ENCODE results near the gene ZNF467.

Gene ZNF467

DNA sequence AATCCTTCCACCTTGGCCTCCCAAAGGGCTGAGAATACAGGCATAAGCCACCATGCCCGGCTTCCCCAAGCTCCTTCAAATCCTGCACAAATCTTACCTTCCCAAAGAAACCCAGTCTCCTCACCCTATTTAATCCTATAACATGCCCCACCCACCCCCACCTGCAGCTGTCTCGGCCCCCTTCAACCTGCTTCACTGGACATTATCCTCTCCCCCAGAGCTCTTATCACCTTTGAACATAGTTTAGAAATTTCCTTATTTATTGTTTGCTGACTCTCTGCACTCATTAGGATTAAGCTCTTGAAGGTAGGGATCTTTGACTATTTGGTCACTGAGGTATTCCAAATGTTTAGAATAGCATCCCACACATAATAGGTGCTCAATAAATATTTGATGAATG is 3.5 kb downstream of the ZNF467 start:
- DNase-seq, result no peak

DNA sequence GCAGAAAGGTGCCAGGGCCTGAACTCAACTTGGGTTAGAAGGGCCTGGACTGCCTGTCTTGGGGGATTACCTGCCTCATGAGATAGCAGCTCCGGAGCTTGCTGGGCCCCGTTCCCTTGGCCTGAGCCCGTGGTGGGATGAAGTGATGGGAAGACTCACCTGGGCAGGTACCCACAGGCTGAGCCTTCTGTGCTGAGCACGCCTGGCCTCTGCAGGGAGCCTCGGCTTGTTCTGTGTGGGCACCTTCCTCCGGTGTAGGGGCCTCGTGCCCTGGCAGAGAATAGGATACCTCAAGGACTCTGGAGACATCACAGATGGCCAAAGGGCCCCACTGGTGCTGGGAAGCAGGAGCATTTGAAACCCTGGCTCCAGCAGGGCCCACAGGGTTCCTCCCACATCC is 4.5 kb downstream of the ZNF467 start:
- DNase-seq, result no peak

DNA sequence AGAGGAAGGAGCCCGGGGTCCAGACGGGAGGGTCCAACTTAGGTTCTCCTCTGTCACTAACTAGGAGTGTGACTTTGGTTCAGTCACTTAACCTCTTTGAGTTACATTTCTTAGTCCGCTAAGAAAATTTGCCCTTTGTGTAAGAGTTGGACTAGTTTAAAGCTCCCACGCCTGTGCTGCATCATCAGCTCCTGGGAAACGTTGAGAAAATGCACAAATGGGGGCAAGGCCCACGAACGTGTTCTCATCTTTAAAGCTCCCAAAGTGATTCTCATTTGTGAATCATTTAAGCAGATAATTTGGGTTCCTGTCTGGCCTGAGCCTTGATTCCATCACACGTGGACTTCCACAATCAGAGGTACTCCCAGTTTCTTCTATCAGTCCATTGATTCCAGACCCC is 6.3 kb downstream of the ZNF467 start:
- DNase-seq, result no peak

DNA sequence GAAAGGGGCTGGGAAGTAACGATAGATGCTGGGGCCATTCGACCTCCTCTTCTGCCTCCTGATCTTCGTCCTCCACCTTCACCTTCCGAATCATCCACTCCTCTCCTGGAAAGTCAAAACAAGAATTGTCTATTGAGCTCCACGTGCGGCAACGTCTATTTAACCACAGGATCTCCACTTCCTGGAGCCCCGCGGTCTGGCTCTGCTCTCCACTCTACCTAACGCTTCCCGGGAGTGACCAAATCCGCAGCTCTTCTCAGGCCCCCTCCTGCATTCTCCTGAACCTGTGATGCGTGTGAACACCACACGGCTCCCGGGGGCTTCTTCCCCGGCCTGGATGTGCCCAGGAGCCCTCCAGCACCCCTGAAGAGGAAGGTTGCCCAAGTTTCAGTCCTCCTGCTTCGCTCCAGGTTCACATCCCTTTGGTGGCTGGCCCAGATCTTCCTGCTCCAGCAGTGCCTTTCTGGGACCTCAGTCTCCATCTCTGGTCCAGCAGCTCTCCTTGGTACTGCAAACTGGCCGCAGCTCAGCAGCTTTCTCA is 7.2 kb downstream of the ZNF467 start:
- DNase-seq, result no peak

DNA sequence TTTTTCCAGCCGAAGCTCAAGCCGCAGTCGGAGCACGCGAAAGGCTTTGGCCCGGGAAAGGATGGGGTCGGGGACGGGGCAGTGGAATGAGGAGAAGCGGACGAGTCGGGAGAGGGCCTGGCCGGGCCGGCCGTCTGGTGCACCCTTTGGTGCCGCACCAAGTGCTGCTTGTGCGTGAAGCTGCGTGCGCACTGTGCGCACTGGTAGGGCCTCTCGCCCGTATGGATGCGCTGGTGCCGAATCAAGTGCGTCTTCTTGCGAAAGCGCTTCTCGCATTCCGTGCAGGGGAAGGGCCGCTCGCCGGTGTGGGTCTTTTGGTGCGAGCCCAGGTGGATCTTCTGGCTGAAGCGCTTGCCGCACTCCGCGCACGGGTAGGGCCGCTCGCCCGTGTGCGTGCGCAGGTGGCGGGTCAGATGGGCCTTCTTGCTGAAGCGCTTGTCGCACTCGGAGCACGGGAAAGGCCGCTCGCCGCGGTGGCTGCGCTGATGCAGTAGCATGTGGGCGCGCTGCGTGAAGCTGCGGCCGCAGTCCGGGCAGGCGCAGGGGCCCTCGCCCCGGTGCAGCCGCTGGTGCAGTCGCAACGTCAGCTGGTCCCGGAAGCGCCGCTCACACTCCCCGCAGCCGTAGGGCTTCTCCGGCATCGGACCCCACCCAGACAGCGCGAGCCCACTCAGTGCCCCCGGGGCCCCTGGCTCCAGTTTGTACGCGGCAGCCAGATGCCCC is 7.8 kb downstream of the ZNF467 start:
- DNase-seq, result no peak

DNA sequence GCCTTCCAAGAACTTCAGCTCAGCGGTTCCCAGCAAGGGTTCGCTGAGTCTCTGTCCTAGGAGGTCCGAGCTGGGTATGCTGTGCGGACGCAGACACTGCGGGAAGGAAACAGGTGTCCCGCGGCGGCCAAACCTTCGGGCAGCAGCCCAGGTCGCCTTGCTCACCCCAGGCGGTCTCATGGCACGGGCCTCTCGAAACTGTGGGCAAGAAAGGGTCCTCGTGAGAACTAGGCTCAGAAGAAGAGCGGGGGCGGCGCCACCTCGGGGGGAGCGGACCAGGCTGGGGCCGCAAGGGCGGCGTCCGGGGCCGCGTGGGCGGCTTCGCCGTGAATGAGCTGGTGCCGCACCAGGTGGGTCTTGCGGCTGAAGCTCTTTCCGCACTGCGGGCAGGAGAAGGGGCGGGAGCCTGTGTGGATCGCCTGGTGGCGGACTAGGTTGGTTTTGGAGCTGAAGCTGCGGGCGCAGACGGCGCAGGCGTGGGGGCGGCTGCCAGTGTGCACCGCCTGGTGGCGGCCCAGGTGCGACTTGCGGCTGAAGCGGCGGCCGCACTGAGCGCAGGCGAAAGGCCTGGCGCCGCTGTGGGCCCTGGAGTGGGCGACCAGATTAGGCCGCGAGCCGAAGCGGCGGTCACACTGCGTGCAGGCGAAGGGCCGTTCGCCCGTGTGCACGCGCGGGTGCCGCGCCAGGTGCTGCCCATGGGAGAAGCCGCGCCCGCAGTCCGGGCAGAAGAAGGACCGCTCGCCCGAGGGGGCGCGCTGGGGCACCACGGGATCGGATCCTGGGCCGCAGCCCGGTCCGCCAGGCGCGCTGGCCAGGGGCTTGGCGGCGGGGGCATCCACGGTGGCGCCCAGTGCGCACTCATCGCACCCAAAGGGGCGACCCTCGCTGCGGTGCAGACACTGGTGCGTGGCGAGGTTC is 8.6 kb downstream of the ZNF467 start:
- DNase-seq, result no peak

DNA sequence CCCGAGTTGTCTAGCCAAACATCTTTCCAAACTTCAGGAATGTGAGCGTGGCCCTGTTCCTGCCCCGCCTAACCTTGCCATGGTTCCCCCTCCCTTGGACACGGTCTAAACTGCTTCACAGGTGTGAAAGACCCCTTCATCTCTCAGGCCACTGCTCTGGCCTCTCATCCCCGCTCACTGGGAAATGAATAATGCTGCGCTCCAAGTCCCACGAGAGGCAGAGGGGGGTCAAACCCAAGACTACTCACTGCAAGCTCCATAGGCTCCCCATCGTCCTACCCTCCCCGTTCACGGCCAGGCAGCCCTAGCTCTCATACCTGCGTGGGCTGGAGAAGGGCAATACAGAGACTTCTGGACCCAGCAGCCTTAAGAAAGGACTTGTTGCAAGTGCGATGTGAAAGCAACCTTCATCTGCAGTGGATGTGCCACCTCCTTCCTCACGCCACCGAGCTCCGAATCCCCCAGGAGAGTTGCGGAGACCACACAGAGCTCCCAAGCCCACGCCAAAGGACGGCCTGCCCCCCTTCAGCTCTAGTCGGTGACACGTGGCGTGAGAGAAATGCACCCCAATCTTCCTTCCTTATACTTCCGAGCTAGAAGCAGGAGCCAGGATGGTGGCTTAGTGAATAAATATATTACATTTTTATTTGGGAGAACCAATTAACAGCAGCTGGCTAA is 9.7 kb downstream of the ZNF467 start:
- DNase-seq, result no peak

DNA sequence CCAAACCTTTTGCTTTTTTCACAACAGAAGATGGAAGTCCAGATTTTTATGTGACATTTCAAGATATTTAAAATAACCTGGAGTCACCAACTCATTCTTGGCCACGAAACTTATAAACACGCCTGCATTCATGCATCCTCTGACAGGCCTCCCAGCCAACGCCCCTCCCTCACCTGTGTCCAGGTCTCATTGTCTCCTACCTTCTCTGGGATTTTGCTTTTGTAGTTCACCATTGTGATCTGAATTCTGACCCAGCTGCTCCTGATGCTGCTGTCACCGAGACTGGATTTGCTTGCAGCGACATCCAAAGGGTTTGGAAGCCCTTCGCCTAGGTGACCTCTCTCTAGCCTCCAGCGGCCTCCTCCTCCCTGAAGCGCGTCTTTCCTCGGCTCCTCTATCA is 10.8 kb downstream of the ZNF467 start:
- DNase-seq, result no peak

DNA sequence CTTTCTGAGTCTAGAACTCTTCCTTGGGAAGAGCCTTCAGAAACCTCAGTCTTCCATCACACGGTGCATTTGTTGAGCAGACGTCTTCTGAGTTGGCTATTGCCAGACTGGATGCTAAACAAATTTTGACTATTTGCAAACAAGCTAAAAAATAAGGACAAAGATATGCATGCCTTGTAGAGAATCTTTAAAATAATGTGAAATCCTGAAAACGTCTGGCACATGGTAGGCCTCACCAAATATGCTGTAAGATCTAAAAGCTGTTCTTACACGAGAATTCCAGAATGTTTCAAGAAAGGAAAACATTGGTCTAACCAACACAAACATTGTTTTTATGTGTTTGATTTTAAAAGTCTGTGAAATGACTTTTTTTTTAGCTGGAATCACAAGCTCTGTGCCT is 11.3 kb downstream of the ZNF467 start:
- DNase-seq, result no peak

DNA sequence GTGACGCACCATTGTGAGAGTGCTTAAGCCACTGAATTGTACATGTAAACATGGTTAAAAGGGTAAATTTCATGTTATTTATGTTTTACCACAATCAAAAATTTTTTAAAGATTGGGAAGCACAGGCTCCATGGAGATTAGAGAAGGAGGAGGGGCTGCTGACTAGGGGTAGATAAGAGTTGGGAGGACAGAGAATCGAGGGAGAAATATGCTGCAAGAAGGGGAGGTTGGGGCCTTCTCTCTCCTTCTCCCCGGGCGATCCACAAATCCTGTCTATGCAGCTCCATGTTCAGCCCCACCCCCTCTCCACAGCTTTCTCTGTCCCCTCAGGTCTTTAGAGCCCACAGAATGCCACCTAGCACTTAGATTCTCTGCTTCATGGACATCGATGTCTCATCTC is 12.1 kb downstream of the ZNF467 start:
- no peak for DNase-seq

DNA sequence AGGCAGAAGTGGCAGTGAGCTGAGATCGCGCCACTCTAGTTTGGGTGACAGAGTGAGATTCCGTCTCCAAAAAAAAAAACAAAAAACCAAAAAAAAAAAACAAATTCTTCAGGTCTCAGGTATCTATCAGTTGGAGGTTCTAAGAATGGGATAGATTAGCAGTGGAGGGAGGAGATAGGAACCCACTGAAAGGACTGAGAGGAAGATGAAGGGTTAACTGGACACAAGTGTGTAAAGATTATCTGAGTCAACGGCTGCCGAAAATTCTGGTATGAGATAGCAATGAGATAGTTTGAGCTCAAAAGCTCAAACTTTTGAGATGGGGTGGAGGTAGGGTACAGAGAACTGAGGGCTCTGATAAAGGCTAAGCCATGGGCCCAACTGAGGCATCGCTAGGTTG is 12.8 kb downstream of the ZNF467 start:
- DNase-seq, result no peak

DNA sequence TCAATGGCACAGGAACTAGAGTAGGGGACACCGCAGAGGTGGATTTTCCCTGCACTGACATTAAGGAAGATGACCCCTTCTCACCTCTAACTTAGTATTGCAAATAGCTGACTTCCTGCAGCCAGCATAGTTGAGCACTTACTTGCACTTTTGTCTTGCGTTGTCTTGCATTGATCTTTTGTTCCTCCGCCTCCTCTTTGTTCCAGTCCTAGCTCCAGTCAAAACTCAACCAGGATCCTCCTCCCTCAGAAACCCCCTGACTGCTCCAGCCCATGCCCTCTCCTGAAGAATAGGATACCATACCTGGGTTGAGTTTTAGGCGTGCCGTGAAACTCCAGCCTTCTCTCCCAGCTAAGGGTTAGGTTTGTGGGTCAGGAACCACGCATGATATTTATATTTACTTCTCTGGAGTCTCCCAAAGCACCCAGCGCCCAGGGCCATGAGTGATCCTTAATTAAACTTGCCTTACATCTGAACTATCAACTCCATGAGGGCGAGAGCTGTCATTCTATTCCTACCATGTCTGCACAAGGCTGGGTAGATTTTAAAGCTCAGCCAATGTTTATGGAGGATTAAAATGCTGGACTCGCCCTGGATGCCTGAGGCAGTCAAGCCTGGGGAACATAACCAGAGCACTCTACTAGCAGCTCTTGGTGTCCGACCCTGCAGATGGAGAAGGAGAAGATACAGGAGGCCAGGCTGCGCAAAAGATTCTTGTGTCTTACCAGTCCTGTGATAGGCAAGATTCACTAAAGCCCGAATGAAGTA is 14.1 kb downstream of the ZNF467 start:
- DNase-seq, result no peak

DNA sequence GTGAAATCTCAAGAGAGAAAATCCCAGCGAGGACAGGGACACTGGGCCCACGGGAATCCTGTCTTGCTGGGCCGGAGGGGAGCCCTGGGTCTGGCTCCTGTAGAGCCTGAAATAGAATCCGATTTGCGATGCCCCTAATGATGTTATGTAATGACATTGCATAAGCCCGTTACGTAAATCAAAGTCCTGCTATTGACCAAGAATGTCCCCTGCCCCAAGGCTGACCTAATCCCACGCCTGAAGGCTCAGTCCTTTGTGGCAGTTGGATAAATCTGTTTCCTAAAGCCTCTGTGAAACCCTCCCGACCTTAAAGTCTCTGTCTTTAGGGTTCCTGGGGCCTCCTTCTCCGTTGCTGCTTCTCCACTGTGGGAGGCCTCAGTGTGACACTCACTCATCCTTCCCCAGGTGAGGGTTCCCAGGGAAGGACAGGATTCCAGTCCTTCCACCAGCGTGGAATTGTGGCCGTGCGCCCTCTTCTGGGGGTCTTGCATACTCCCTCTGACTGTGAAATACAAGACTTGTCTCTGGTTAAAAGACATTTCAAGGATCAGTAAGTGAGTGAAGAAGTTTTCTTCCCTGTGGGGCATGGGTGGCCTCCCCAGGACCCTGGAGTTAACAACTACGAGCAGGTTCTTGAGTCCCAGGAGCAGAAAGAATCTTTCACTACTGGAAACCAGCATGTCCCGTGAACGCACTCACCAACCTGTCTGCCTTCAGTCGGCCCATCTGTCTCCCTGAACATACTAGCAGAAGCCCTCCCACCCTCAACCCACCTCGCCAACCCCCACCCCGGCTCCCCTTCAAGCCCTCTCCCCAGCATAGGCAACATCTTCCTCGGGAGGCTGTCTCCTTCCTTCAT is 19.8 kb downstream of the ZNF467 start:
- DNase-seq, result no peak

DNA sequence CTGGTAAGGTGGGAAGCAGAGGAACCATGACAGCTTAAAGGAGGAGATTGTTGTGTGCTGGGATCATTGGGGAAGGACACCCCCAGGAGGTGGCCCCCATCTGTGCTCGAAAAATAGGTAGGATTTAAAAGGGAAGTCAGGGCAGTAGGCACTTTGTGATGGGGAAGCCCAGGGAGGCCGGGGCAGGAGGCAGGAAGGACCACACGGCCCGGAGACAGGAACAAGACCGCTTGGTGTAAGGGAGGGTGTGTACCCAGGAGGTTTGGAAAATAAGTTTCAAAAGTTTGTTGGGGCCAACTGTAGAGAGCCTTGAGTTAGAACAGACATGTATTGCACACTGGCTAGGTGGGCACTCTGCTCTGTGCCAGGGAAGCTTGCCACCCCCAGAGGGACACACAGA is 20.7 kb downstream of the ZNF467 start:
- DNase-seq, result no peak

DNA sequence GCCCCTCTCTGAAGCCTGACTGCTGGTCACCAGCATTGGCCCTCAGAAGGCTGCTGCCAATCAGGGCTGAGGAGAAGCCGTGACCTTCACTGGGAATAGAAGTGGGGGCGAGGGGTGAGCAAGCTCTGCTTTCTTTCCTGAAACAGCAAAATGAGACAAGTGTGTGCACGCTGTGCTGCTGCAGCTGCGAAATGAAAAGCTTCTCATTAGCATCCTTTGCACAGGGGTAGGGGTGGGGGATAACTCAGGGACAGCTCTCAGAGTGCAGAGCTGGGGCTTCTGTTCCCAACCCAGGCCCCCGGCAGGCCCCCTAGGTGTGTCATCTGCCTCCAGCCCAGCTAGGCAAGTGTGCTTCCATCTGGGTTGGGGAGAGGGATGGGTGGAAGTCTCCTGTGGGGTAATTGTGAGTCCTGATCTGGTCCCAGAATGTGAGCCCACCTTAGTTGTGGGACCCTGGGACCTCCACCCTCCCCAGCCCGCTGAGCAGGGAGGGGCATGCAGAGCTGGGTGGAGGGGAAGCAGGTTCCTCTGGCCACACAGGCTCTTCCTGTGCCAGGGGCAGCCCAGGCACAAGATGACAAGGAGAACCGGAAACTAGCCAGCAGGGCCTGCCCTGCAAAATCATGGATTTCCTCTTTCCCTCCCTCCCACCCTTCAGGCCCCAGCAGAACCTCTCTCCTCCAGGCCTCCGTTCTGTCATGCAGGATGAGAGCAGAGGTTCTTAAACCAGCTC is 22.2 kb downstream of the ZNF467 start:
- no peak for DNase-seq

DNA sequence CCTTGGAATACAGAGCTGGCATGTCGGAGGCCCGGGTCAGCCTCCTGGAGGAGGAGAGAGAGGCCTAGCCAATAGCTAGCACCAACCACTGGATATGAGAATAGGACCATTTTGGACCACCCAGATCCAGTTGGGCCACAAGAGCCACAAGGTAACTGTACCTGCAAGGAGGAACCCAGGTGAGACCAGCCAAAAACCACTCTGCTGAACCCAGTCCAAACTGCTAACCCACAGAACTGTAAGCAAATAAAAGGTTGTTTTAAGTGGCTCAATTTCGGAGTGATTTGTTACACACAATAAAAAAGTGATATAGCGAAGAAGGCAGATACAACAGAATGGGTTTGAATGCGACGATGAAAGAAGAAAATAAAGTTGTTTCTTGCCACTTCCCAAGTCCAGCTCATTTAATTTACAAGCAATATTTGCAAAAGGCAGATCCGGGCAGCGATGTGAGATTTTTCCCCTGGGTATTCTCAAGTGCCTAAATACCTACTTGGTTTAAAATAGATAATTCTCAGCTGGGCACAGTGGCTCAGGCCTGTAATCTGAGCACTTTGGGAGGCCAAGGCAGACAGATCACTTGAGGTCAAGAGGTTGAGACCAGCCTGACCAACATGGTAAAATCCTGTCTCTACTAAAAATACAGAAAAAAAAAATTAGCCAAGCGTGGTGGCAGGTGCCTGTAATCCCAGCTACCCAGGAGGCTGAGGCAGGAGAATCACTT is 23.1 kb downstream of the ZNF467 start:
- DNase-seq, result no peak

DNA sequence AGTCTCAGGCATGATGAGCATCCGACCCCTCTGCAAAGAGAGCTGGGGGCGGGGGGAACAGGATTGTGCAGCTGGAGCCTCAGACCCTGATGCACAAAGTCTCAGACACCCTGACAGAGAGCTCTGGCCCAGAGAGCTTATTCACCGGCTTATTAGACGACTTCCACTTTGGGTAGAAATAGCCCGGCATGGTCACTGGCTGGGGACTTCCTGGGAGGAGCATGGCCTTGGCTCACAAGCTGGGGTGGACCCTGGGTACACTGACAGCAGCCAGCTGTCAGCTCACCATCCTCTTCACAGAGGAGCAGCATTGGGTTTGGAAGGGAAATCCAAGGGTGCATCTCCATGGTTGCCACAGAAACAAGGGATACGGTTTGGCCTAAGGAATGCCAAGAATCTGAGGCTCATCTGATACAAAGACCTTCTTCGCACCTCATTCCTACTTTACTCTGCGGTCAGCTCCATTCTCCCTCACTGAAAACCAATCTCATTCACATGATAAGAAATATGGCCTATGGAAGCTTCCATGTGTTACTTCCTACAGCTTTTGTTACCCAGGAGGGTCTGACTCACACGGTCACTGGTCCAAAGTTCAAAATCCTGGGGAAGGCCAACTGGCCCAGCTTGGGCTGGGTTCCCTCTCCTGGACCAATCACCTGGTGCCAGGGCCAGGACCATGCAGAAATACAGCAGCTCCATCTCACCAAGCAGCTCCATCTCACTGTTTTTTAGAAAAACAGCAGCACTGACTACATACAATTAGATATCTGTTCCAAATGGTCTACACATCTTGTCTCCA is 25.1 kb downstream of the ZNF467 start:
- no peak for DNase-seq

DNA sequence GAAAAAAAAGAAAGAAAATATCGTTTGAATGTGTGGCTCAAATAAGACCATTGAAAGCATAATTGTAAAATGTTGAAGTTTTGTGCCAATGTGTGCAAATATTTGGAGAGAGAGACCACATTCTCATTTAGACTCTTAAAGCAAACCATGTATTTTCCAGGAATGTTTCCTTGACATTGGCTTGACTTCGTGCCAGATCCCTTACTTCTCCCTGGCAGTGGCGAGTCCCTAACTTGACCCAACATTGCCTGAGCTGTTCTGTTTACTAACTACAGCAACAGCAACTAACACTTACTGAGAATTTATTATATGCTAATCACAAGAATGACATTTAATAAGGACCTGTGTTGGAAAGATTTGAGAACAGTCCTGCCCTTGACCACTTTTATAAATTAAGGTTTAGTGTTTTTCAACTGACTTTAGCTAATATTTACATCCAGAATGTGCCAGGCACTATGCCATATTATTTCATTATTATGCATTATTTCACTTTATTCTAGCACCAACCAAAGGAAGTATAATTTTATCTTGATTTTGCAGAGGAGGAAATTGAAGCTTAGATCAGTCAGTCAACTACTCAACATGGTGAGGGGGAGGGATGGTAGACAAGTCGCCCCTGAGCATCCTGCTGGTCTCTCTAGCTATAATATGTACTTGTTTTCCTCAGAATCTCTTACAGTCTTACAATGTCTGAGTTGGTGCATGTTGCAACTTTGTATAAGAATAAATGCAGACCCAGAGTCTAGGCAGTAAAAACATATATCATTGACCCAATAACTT is 29.7 kb downstream of the ZNF467 start:
- DNase-seq, result no peak
